ENCODE measurements around the gene ADGRL2. TPM values are rescaled to one million over a fixed set of nuclear protein-coding genes. Genes with fewer than 3 reads are reported as not detected.
"Not testable (repeated sequence)": the region's sequence is repeated elsewhere in the genome, so short reads cannot be mapped to it uniquely, and the experiment has no call there.

Gene ADGRL2
- total and polyA plus RNA-seq, 2 experiments from 2014 or later: 45.1 to 139 TPM

DNA sequence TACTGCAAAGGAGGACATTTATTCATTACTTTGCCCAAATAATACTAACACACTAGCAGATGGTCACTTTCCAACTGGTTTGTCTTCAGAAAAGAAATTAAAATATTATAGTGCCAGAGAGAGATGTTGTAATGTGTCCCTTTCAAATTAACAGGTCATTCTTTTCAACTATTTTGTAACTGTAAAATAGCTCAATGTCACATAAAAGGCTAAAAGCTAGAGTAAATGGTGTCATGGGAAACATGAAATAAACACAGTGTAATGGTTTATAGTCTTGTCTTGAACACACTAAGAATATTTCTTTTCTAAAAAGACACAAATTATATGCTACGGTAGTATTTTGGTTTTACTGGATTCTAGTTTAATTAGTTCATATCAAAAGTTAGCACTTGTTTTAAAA is 77.8 kb downstream of the ADGRL2 start:
- H3K79me2 ChIP-seq: peaks cover 99% of the 10 kb centered on the region
- no peak overlapping the region for H3K4me2 ChIP-seq
- DNase-seq (ENCODE audit: low spot score): no peak
- no peaks in the 10 kb centered on the region for H3K9me3 ChIP-seq (ENCODE audit: low read depth)
- no peak overlapping the region for H2AFZ ChIP-seq
- H3K9me2 ChIP-seq (replicated peaks; ENCODE audit: insufficient read depth): no peaks in the 10 kb centered on the region
- H3K27ac ChIP-seq: no peak overlapping the region
- no peaks in the 10 kb centered on the region for H3K27me3 ChIP-seq
- TF ChIP-seq, protein P1, sequence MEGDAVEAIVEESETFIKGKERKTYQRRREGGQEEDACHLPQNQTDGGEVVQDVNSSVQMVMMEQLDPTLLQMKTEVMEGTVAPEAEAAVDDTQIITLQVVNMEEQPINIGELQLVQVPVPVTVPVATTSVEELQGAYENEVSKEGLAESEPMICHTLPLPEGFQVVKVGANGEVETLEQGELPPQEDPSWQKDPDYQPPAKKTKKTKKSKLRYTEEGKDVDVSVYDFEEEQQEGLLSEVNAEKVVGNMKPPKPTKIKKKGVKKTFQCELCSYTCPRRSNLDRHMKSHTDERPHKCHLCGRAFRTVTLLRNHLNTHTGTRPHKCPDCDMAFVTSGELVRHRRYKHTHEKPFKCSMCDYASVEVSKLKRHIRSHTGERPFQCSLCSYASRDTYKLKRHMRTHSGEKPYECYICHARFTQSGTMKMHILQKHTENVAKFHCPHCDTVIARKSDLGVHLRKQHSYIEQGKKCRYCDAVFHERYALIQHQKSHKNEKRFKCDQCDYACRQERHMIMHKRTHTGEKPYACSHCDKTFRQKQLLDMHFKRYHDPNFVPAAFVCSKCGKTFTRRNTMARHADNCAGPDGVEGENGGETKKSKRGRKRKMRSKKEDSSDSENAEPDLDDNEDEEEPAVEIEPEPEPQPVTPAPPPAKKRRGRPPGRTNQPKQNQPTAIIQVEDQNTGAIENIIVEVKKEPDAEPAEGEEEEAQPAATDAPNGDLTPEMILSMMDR (IDR thresholded peaks at IDR 0.05; ENCODE audit: poor library complexity): no peak
- no peak for TF ChIP-seq EZH2 (IDR thresholded peaks at IDR 0.05; ENCODE audit: borderline replicate concordance)
- no peak for TF ChIP-seq EZH2phosphoT487 (IDR thresholded peaks at IDR 0.05; ENCODE audit: low read depth, severe bottlenecking, unreplicated experiment)
- H4K20me1 ChIP-seq (ENCODE audit: insufficient read depth, poor library complexity, severe bottlenecking): peaks cover 44% of the 10 kb centered on the region
- H3K36me3 ChIP-seq (replicated peaks; ENCODE audit: insufficient read depth, low read depth): no peaks in the 10 kb centered on the region
- H3K4me1 ChIP-seq (ENCODE audit: insufficient read depth): peaks cover 21% of the 10 kb centered on the region
- H3K4me3 ChIP-seq: no peak overlapping the region
- WGBS (ENCODE audit: low lambda C conversion rate, missing lambda C conversion rate): 88% methylated on average over 1 of the region's 1 CpG

DNA sequence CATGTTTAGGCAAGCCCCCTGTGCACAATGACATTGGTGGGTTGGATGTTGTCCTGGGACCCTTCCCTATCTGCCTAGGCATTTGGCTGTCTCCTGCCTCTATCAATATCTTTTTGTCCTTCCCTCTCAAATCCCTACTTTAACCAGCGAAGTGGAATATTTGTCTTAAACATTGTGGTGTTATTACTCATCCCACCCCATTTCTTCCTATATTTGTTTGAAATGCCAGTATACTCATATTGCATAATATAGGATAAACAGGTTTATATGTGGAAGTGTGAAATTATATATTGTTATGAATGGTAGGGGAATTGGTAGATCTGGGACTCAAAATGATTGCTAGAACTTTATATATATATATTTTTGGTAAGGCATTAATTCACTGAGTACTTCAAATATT is 80.0 kb downstream of the ADGRL2 start:
- peaks cover 98% of the 10 kb centered on the region for H3K79me2 ChIP-seq
- 100% methylated on average over 1 of the region's 1 CpG for WGBS (ENCODE audit: low lambda C conversion rate, missing lambda C conversion rate)
- H3K4me2 ChIP-seq: no peak overlapping the region

DNA sequence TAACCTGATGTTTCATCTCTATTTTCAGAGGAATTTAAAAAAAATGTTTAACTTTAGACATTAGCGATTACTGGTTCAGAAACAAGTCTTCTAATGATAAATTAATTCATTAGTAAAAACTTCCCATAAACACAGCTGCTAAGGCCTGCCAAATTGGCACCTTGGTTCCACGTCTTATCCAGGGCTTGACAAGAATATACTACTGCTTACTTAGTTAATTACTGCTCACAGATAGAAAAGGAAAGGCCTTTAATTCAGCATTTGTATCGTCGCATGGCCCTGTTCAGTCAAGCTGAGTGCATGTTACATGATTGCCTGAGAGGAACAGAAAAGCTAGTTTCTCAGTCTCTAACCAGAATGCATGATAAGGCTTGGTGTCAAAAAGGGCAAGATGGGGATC is 84.6 kb downstream of the ADGRL2 start:
- Histone ChIP-seq H3K27me3 (no peaks in the 10 kb centered on the region), H3K9me3 (ENCODE audit: low read depth) (no peaks in the 10 kb centered on the region), H3K36me3 (replicated peaks; ENCODE audit: insufficient read depth, low read depth) (no peaks in the 10 kb centered on the region), H2AFZ (no peak overlapping the region), H3K9me2 (replicated peaks; ENCODE audit: insufficient read depth) (no peaks in the 10 kb centered on the region), H3K4me2 (no peak overlapping the region), H3K79me2 (peaks cover 96% of the 10 kb centered on the region), H4K20me1 (ENCODE audit: insufficient read depth, poor library complexity, severe bottlenecking) (peaks cover 17% of the 10 kb centered on the region), H3K4me1 (ENCODE audit: insufficient read depth) (no peaks in the 10 kb centered on the region), H3K4me3 (no peak overlapping the region), H3K27ac (no peak overlapping the region)
- no peak for DNase-seq (ENCODE audit: low spot score)
- TF ChIP-seq, protein P1 (IDR thresholded peaks at IDR 0.05; ENCODE audit: poor library complexity): no peak
- TF ChIP-seq EZH2phosphoT487 (IDR thresholded peaks at IDR 0.05; ENCODE audit: low read depth, severe bottlenecking, unreplicated experiment) (no peak), EZH2 (IDR thresholded peaks at IDR 0.05; ENCODE audit: borderline replicate concordance) (no peak)
- WGBS (ENCODE audit: low lambda C conversion rate, missing lambda C conversion rate): 96% methylated on average over 4 of the region's 4 CpGs

More for the DNA sequence above, 80.0 kb downstream of the ADGRL2 start:
- Histone ChIP-seq H3K9me2 (replicated peaks; ENCODE audit: insufficient read depth) (no peaks in the 10 kb centered on the region), H3K4me1 (ENCODE audit: insufficient read depth) (peaks cover 21% of the 10 kb centered on the region), H3K4me3 (no peak overlapping the region), H3K27me3 (no peaks in the 10 kb centered on the region), H3K36me3 (replicated peaks; ENCODE audit: insufficient read depth, low read depth) (no peaks in the 10 kb centered on the region), H3K9me3 (ENCODE audit: low read depth) (no peaks in the 10 kb centered on the region), H3K27ac (no peak overlapping the region), H4K20me1 (ENCODE audit: insufficient read depth, poor library complexity, severe bottlenecking) (peaks cover 45% of the 10 kb centered on the region), H2AFZ (no peak overlapping the region)
- no peak for DNase-seq (ENCODE audit: low spot score)
- TF ChIP-seq, protein P1 (IDR thresholded peaks at IDR 0.05; ENCODE audit: poor library complexity): no peak
- TF ChIP-seq EZH2 (IDR thresholded peaks at IDR 0.05; ENCODE audit: borderline replicate concordance): no peak
- TF ChIP-seq EZH2phosphoT487 (IDR thresholded peaks at IDR 0.05; ENCODE audit: low read depth, severe bottlenecking, unreplicated experiment): no peak

DNA sequence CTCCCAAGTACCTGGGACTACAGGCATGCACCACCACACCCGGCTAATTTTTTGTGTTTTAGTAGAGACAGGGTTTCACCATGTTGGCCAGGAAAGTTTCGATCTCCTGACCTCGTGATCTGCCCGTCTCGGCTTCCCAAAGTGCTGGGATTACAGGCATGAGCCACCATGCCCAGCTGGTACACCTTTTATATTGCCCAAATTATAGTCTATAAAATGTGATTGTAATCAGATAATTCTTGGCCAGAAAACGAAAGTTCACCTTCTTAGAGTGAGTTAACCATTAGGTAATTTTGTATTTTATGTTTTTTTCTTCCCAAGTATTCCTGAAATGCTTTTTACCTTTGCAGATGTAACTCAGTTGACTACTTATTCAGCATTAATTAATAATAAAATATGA is 85.6 kb downstream of the ADGRL2 start:
- not testable (repeated sequence) for H3K27me3 ChIP-seq; H3K36me3 ChIP-seq (replicated peaks; ENCODE audit: insufficient read depth, low read depth); H2AFZ ChIP-seq; H3K9me3 ChIP-seq (ENCODE audit: low read depth); H3K4me3 ChIP-seq; H3K9me2 ChIP-seq (replicated peaks; ENCODE audit: insufficient read depth); H3K4me2 ChIP-seq; H3K4me1 ChIP-seq (ENCODE audit: insufficient read depth); H3K27ac ChIP-seq; DNase-seq (ENCODE audit: low spot score)
- Histone ChIP-seq H4K20me1 (ENCODE audit: insufficient read depth, poor library complexity, severe bottlenecking) (peaks cover 18% of the 10 kb centered on the region), H3K79me2 (peaks cover 93% of the 10 kb centered on the region)
- 90% methylated on average over 6 of the region's 6 CpGs for WGBS (ENCODE audit: low lambda C conversion rate, missing lambda C conversion rate)
